ENCODE measurements around the gene CRIP3.

Gene CRIP3

GRCh38 chr6:43290905-43291355, 17.7 kb downstream of the CRIP3 start:
- no peak for DNase-seq (ENCODE audit: low read depth in 2 of 2, low spot score in 1 of 2)

- no peak for DNase-seq (ENCODE audit: low read depth in 2 of 2, low spot score in 1 of 2)
These were observed 18.2 kb downstream of the CRIP3 start for GRCh38 chr6:43290339-43290904.

- no peak for DNase-seq (ENCODE audit: low read depth in 2 of 2, low spot score in 1 of 2)
These were observed 20.6 kb downstream of the CRIP3 start for GRCh38 chr6:43287717-43288679.

- DNase-seq (ENCODE audit: low read depth in 2 of 2, low spot score in 1 of 2): no peak
These were observed 21.5 kb downstream of the CRIP3 start for GRCh38 chr6:43286980-43287716.

GRCh38 chr6:43286456-43286979, 22.1 kb downstream of the CRIP3 start:
- no peak for DNase-seq (ENCODE audit: low read depth in 2 of 2, low spot score in 1 of 2)

- DNase-seq (ENCODE audit: low read depth in 2 of 2, low spot score in 1 of 2): no peak
These were observed 22.8 kb downstream of the CRIP3 start for GRCh38 chr6:43285832-43286231.

- DNase-seq (ENCODE audit: low read depth in 2 of 2, low spot score in 1 of 2): no peak
These were observed 23.4 kb downstream of the CRIP3 start for GRCh38 chr6:43284991-43285781.

GRCh38 chr6:43283905-43284304, 24.7 kb downstream of the CRIP3 start:
- no peak for DNase-seq (ENCODE audit: low read depth in 2 of 2, low spot score in 1 of 2)

- DNase-seq (ENCODE audit: low read depth in 2 of 2, low spot score in 1 of 2): no peak
These were observed 25.1 kb downstream of the CRIP3 start for GRCh38 chr6:43283514-43283901.

GRCh38 chr6:43282636-43283513, 25.8 kb downstream of the CRIP3 start:
- DNase-seq (ENCODE audit: low read depth in 2 of 2, low spot score in 1 of 2): no peak

- no peak for DNase-seq (ENCODE audit: low read depth in 2 of 2, low spot score in 1 of 2)
These were observed 26.6 kb downstream of the CRIP3 start for GRCh38 chr6:43282060-43282459.

- no peak for DNase-seq (ENCODE audit: low read depth in 2 of 2, low spot score in 1 of 2)
These were observed 28.4 kb downstream of the CRIP3 start for GRCh38 chr6:43280234-43280633.

GRCh38 chr6:43278524-43279078, 30.0 kb downstream of the CRIP3 start:
- no peak for DNase-seq (ENCODE audit: low read depth in 2 of 2, low spot score in 1 of 2)

GRCh38 chr6:43277643-43278523, 30.7 kb downstream of the CRIP3 start:
- DNase-seq (ENCODE audit: low read depth in 2 of 2, low spot score in 1 of 2): no peak

GRCh38 chr6:43277306-43277642, 31.4 kb downstream of the CRIP3 start:
- no peak for DNase-seq (ENCODE audit: low read depth in 2 of 2, low spot score in 1 of 2)

- no peak for DNase-seq (ENCODE audit: low read depth in 2 of 2, low spot score in 1 of 2)
These were observed 31.9 kb downstream of the CRIP3 start for GRCh38 chr6:43276577-43277305.

GRCh38 chr6:43275801-43276576, 32.6 kb downstream of the CRIP3 start:
- DNase-seq (ENCODE audit: low read depth in 2 of 2, low spot score in 1 of 2): no peak
